SK-N-SH treated with all-trans-retinoic acid at 6 μM for 48 hours (cell line): ENCODE results near the gene SMPD3.

Experiments used
- ATAC-seq: fragments of 200-7000 bp; cut with Tn5 transposase; 3 replicates; pipeline ENCODE4 v1.9.1; 2020; ENCODE audit warnings: mild to moderate bottlenecking, moderate library complexity
- ARNTL ChIP-seq: fragments of 450-650 bp; formaldehyde crosslinking; IDR thresholded peaks from 2 replicates; pipeline ENCODE4 v1.5.0; 2020; ENCODE audit warnings: low read depth, mild to moderate bottlenecking, moderate library complexity, borderline replicate concordance
- BACH2 ChIP-seq: fragments of 250-450 bp; sonication (Bioruptor Pico); IDR thresholded peaks from 2 replicates; pipeline ENCODE4 v1.9.0; 2021; ENCODE audit warnings: mild to moderate bottlenecking, borderline replicate concordance
- CSDC2 ChIP-seq: fragments of 250-450 bp; sonication (Bioruptor Pico); IDR thresholded peaks from 2 replicates; pipeline ENCODE4 v1.5.0; 2020; ENCODE audit warnings: mild to moderate bottlenecking, moderate library complexity
- GLIS3 ChIP-seq: fragments of 250-450 bp; sonication (Bioruptor Pico); IDR thresholded peaks from 2 replicates; pipeline ENCODE4 v1.5.0; 2020; ENCODE audit warnings: mild to moderate bottlenecking, moderate library complexity
- ISL1 ChIP-seq: fragments of 250-450 bp; sonication (Bioruptor Pico); IDR thresholded peaks from 2 replicates; pipeline ENCODE4 v2.1.2; 2022; ENCODE audit warnings: mild to moderate bottlenecking, moderate library complexity
- OSR1 ChIP-seq: fragments of 250-450 bp; sonication (Bioruptor Pico); IDR thresholded peaks from 2 replicates; pipeline ENCODE4 v1.8.0; 2022; ENCODE audit warnings: moderate library complexity, mild to moderate bottlenecking, inconsistent platforms
- PATZ1 ChIP-seq: fragments of 250-450 bp; sonication (Bioruptor Pico); IDR thresholded peaks from 2 replicates; pipeline ENCODE4 v1.8.0; 2020; ENCODE audit warnings: mild to moderate bottlenecking, moderate library complexity, borderline replicate concordance
- PPARA ChIP-seq: fragments of 250-450 bp; sonication (Bioruptor Pico); IDR thresholded peaks from 2 replicates; pipeline ENCODE4 v1.5.0; 2020; ENCODE audit warnings: mild to moderate bottlenecking, borderline replicate concordance
- RARB ChIP-seq: fragments of 250-450 bp; sonication (Bioruptor Pico); IDR thresholded peaks from 2 replicates; pipeline ENCODE4 v1.8.0; 2021; ENCODE audit warnings: mild to moderate bottlenecking, moderate library complexity
- SNAI2 ChIP-seq: fragments of 250-450 bp; sonication (Bioruptor Pico); IDR thresholded peaks from 2 replicates; pipeline ENCODE4 v1.5.0; 2020; ENCODE audit warnings: mild to moderate bottlenecking, moderate library complexity
- TCF4 ChIP-seq: fragments of 250-450 bp; sonication (Bioruptor Pico); IDR thresholded peaks from 2 replicates; pipeline ENCODE4 v1.8.0; 2021; ENCODE audit warnings: mild to moderate bottlenecking, moderate library complexity, borderline replicate concordance
- TOX ChIP-seq: fragments of 250-450 bp; sonication (Bioruptor Pico); IDR thresholded peaks from 2 replicates; pipeline ENCODE4 v1.8.0; 2021; ENCODE audit warnings: mild to moderate bottlenecking, moderate library complexity, borderline replicate concordance
- TSHZ2 ChIP-seq: fragments of 250-450 bp; sonication (Bioruptor Pico); IDR thresholded peaks from 2 replicates; pipeline ENCODE4 v1.5.0; 2020; ENCODE audit warnings: mild to moderate bottlenecking, moderate library complexity
- ZC3H10 ChIP-seq: fragments of 250-450 bp; sonication (Bioruptor Pico); IDR thresholded peaks from 2 replicates; pipeline ENCODE4 v1.5.1; 2021; ENCODE audit warnings: mild to moderate bottlenecking, moderate library complexity
- ZFP3 ChIP-seq: fragments of 250-450 bp; sonication (Bioruptor Pico); IDR thresholded peaks from 2 replicates; pipeline ENCODE4 v1.5.0; 2020; ENCODE audit warnings: mild to moderate bottlenecking, moderate library complexity
- ZFP30 ChIP-seq: fragments of 450-650 bp; formaldehyde crosslinking; IDR thresholded peaks from 2 replicates; pipeline ENCODE4 v1.5.0; 2022; ENCODE audit warnings: mild to moderate bottlenecking, moderate library complexity
- ZNF565 ChIP-seq: fragments of 450-650 bp; formaldehyde crosslinking; conservative IDR thresholded peaks from 2 replicates; pipeline ENCODE4 v1.5.0; 2020; ENCODE audit warnings: low read depth, mild to moderate bottlenecking, moderate library complexity
- ZNF70 ChIP-seq: fragments of 450-650 bp; formaldehyde crosslinking; IDR thresholded peaks from 2 replicates; pipeline ENCODE4 v1.5.0; 2020; ENCODE audit warnings: mild to moderate bottlenecking, moderate library complexity
- ZNF8 ChIP-seq: fragments of 450-650 bp; formaldehyde crosslinking; IDR thresholded peaks from 2 replicates; pipeline ENCODE4 v1.5.0; 2020; ENCODE audit warnings: mild to moderate bottlenecking, moderate library complexity
- TF ChIP-seq, protein P1 (sequence below): fragments of 250-450 bp; sonication (Bioruptor Pico); IDR thresholded peaks from 2 replicates; pipeline ENCODE4 v1.5.1; 2020; ENCODE audit warnings: low read depth, mild to moderate bottlenecking, moderate library complexity
- TF ChIP-seq, protein P2 (sequence below): fragments of 250-450 bp; sonication (Bioruptor Pico); IDR thresholded peaks from 2 replicates; pipeline ENCODE4 v1.5.1; 2021; ENCODE audit warnings: mild to moderate bottlenecking, moderate library complexity
- TF ChIP-seq, protein P3 (sequence below): fragments of 250-450 bp; sonication (Bioruptor Pico); IDR thresholded peaks from 2 replicates; pipeline ENCODE4 v1.8.0; 2021; ENCODE audit warnings: low read depth, mild to moderate bottlenecking, moderate library complexity, borderline replicate concordance

The SMPD3 gene

DNA sequence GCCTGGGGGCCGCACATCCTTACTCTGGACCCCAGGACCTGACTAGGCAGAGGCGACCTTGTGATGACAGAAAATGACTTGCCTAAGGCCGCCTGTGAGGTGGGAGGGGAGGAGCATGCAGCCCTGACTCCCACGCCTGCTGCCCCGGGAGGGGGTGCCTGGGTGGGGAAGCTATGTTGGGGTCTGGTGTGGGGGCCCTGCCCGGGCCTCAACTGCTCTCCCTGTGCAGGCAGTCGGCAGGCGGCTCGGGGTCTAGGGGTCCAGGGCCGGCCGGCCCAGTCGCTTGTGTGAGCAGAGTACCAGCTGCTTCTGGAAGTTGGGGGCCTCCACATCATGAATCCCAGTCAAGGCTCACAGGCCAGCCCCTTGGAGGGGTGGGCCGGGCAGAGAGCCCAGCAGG lies 89.4 kb downstream of the SMPD3 start:
- TF ChIP-seq TOX (CRISPR knock-in tag) (no peak), SNAI2 (CRISPR knock-in tag) (no peak), ZC3H10 (CRISPR knock-in tag) (no peak), PPARA (CRISPR knock-in tag) (no peak), BACH2 (CRISPR knock-in tag) (no peak), TSHZ2 (CRISPR knock-in tag) (no peak), OSR1 (no peak)
- TF ChIP-seq, all 23 proteins: peak for 0
- no peak for ATAC-seq

- TF ChIP-seq CSDC2 (CRISPR knock-in tag): no peak
- TF ChIP-seq, protein P1, sequence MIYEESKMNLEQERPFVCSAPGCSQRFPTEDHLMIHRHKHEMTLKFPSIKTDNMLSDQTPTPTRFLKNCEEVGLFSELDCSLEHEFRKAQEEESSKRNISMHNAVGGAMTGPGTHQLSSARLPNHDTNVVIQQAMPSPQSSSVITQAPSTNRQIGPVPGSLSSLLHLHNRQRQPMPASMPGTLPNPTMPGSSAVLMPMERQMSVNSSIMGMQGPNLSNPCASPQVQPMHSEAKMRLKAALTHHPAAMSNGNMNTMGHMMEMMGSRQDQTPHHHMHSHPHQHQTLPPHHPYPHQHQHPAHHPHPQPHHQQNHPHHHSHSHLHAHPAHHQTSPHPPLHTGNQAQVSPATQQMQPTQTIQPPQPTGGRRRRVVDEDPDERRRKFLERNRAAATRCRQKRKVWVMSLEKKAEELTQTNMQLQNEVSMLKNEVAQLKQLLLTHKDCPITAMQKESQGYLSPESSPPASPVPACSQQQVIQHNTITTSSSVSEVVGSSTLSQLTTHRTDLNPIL: no peak
- TF ChIP-seq ZNF8 (CRISPR knock-in tag): no peak
- no peak for TF ChIP-seq GLIS3 (CRISPR knock-in tag)
- no peak for TF ChIP-seq PPARA (CRISPR knock-in tag)
- no peak for TF ChIP-seq ZFP3 (CRISPR knock-in tag)
- no peak for TF ChIP-seq ISL1
- TF ChIP-seq OSR1: no peak
- no peak for TF ChIP-seq TSHZ2 (CRISPR knock-in tag)
- TF ChIP-seq, protein P2, sequence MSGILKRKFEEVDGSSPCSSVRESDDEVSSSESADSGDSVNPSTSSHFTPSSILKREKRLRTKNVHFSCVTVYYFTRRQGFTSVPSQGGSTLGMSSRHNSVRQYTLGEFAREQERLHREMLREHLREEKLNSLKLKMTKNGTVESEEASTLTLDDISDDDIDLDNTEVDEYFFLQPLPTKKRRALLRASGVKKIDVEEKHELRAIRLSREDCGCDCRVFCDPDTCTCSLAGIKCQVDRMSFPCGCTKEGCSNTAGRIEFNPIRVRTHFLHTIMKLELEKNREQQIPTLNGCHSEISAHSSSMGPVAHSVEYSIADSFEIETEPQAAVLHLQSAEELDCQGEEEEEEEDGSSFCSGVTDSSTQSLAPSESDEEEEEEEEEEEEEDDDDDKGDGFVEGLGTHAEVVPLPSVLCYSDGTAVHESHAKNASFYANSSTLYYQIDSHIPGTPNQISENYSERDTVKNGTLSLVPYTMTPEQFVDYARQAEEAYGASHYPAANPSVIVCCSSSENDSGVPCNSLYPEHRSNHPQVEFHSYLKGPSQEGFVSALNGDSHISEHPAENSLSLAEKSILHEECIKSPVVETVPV (CRISPR knock-in tag): no peak
- TF ChIP-seq BACH2 (CRISPR knock-in tag): no peak
- TF ChIP-seq, protein P3, sequence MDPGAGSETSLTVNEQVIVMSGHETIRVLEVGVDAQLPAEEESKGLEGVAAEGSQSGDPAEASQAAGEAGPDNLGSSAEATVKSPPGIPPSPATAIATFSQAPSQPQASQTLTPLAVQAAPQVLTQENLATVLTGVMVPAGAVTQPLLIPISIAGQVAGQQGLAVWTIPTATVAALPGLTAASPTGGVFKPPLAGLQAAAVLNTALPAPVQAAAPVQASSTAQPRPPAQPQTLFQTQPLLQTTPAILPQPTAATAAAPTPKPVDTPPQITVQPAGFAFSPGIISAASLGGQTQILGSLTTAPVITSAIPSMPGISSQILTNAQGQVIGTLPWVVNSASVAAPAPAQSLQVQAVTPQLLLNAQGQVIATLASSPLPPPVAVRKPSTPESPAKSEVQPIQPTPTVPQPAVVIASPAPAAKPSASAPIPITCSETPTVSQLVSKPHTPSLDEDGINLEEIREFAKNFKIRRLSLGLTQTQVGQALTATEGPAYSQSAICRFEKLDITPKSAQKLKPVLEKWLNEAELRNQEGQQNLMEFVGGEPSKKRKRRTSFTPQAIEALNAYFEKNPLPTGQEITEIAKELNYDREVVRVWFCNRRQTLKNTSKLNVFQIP (CRISPR knock-in tag): no peak
- no peak for TF ChIP-seq ZNF70 (CRISPR knock-in tag)
- TF ChIP-seq, all 23 proteins: peak for 0
- no peak for ATAC-seq
Observed at GRCh38 chr16:68357923-68358322, 90.4 kb downstream of the SMPD3 start.

GRCh38 chr16:68357521-68357922 lies 90.8 kb downstream of the SMPD3 start:
- no peak for ATAC-seq
- no peak for TF ChIP-seq TCF4 (CRISPR knock-in tag)
- no peak for TF ChIP-seq ZNF565 (CRISPR knock-in tag)
- no peak for TF ChIP-seq ZFP3 (CRISPR knock-in tag)
- TF ChIP-seq PATZ1 (CRISPR knock-in tag): no peak
- no peak for TF ChIP-seq CSDC2 (CRISPR knock-in tag)
- no peak for TF ChIP-seq ZNF8 (CRISPR knock-in tag)
- no peak for TF ChIP-seq ARNTL
- TF ChIP-seq TSHZ2 (CRISPR knock-in tag): no peak
- no peak for TF ChIP-seq ZFP30 (CRISPR knock-in tag)
- no peak for TF ChIP-seq SNAI2 (CRISPR knock-in tag)
- TF ChIP-seq ISL1: no peak
- TF ChIP-seq RARB (CRISPR knock-in tag): no peak
- TF ChIP-seq BACH2 (CRISPR knock-in tag): no peak
- no peak for TF ChIP-seq OSR1
- no peak for TF ChIP-seq GLIS3 (CRISPR knock-in tag)
